Fibroblast of peridontal ligament (primary cell): ENCODE data around the gene PPFIA2.

ENCODE experiments used
- DNase-seq: peaks from one replicate; pipeline ENCODE4 v3.0.0-alpha.2; 2010; ENCODE audit errors: extremely low read depth

The PPFIA2 gene

GRCh38 chr12:81546811-81547210 is 212.3 kb downstream of the PPFIA2 start:
- DNase-seq: no peak

GRCh38 chr12:81543621-81544139 is 215.5 kb downstream of the PPFIA2 start:
- DNase-seq: no peak

- peak; percentile 11 for DNase-seq
Observed at GRCh38 chr12:81542065-81543010, 216.8 kb downstream of the PPFIA2 start.

- peak; percentile 8 for DNase-seq
Observed at GRCh38 chr12:81541121-81541520, 218.0 kb downstream of the PPFIA2 start.

- DNase-seq: no peak
Observed at GRCh38 chr12:81539279-81539678, 219.9 kb downstream of the PPFIA2 start.

- DNase-seq: no peak
Observed at GRCh38 chr12:81533054-81533453, 226.1 kb downstream of the PPFIA2 start.

- peak; percentile 34 for DNase-seq
Observed at GRCh38 chr12:81530352-81530751, 228.8 kb downstream of the PPFIA2 start.

GRCh38 chr12:81520064-81520945 is 238.8 kb downstream of the PPFIA2 start:
- peak; percentile 46 for DNase-seq

GRCh38 chr12:81518638-81519037 is 240.5 kb downstream of the PPFIA2 start:
- no peak for DNase-seq

- no peak for DNase-seq
Observed at GRCh38 chr12:81517296-81517695, 241.9 kb downstream of the PPFIA2 start.

GRCh38 chr12:81502912-81503695 is 256.0 kb downstream of the PPFIA2 start:
- peak; percentile 94 for DNase-seq

GRCh38 chr12:81500788-81501187 is 258.4 kb downstream of the PPFIA2 start:
- no peak for DNase-seq

GRCh38 chr12:81499809-81500208 is 259.3 kb downstream of the PPFIA2 start:
- DNase-seq: no peak

GRCh38 chr12:81492131-81492720 is 266.9 kb downstream of the PPFIA2 start:
- peak; percentile 23 for DNase-seq

- no peak for DNase-seq
Observed at GRCh38 chr12:81472934-81473333, 286.2 kb downstream of the PPFIA2 start.

GRCh38 chr12:81470923-81471322 is 288.2 kb downstream of the PPFIA2 start:
- DNase-seq: no peak

- DNase-seq: peak; percentile 76
Observed at GRCh38 chr12:81468206-81468605, 290.9 kb downstream of the PPFIA2 start.

- no peak for DNase-seq
Observed at GRCh38 chr12:81465876-81466275, 293.3 kb downstream of the PPFIA2 start.

- no peak for DNase-seq
Observed at GRCh38 chr12:81465191-81465590, 294.0 kb downstream of the PPFIA2 start.

GRCh38 chr12:81461163-81461562 is 298.0 kb downstream of the PPFIA2 start:
- DNase-seq: no peak
